Psoas muscle (tissue), 8 donors: ENCODE measurements around the gene MARCKSL1. TPM values are rescaled to one million over a fixed set of nuclear protein-coding genes. Genes with fewer than 3 reads are reported as not detected.

Source experiments
- ATAC-seq, 4 donors: fragments of 200-7000 bp; cut with Tn5 transposase; one replicate each; pipeline ENCODE4 v1.9.1; 2020; ENCODE audit warnings: moderate library complexity in 3 of 4, mild to moderate bottlenecking in 2 of 4
- DNase-seq, 2 donors: peaks; one replicate each; pipeline ENCODE4 v3.0.0-alpha.2; 2020
- H3K27ac ChIP-seq: fragments of 200-600 bp; one replicate; pipeline ENCODE4 v1.8.0; 2022
- H3K27me3 ChIP-seq, 3 donors: fragments of 200-600 bp in 1 of 3; one replicate each; pipeline versions ENCODE4 v1.6.1 to v1.8.0; 2013 to 2022; ENCODE audit warnings: low read length in 2 of 3, mild to moderate bottlenecking in 2 of 3, moderate library complexity in 1 of 3; ENCODE audit not compliant: insufficient read depth in 3 of 3
- H3K36me3 ChIP-seq, 2 donors: fragments of 200-600 bp in 1 of 2; one replicate each; pipeline versions ENCODE4 v1.6.1 to v1.8.0; 2013 to 2022; ENCODE audit warnings: low read depth in 1 of 2, mild to moderate bottlenecking in 1 of 2, moderate library complexity in 1 of 2; ENCODE audit not compliant: insufficient read depth in 1 of 2
- H3K4me1 ChIP-seq: fragments of 200-600 bp; one replicate; pipeline ENCODE4 v1.8.0; 2022
- H3K4me3 ChIP-seq: fragments of 200-600 bp; one replicate; pipeline ENCODE4 v1.8.0; 2022; ENCODE audit warnings: mild to moderate bottlenecking
- H3K9me3 ChIP-seq: fragments of 200-600 bp; one replicate; pipeline ENCODE4 v1.8.0; 2022
- WGBS, 3 donors: extraction: QIAGEN DNeasy Blood & Tissue Kit; methylation state at CpG; one replicate each; pipeline versions ENCODE4 v1.1.6 to v1.1.7; 2013; 5-methylcytosine and 5-hydroxymethylcytosine counted together
- intact Hi-C, 2 donors: fragments of 100-400 bp; cut with DNase I; formaldehyde crosslinking; loops; one replicate each; pipeline versions ENCODE4 v1.11.0 to v1.14.2; 2022
- polyA plus RNA-seq, 3 donors: library from polyadenylated mRNA; stranded (reverse); fragments of 200-250 nt; gene quantifications; one replicate each; pipeline ENCODE4 v1.2.3, GENCODE V29; 2013
- total RNA-seq, 4 donors: library from RNA; stranded (reverse); fragmentation: NEBNext Ultra II Directional in 2 of 4; extraction: Animal tissue kit (Norgen Biotek cat#: 25700) in 2 of 4; gene quantifications; one replicate each; pipeline versions ENCODE4 v1.2.1 to v1.2.4, GENCODE V29; 2021 to 2023
- TF ChIP-seq, protein P1 (sequence below): fragments of 200-600 bp; IDR thresholded peaks from one replicate; pipeline ENCODE4 v1.8.0; 2022; ENCODE audit warnings: antibody characterized with exemption
- donor health status: healthy with polysubstance abuse.
- donor health status: DM: no; HTN: no; CAD: no; lungs with moderate emphysema.
- donor health status: Bipolar disorder and iron deficiency.
- donor health status: healthy.
- donor health status: DM: yes; HTN: yes; CAD: no.
- donor health status: DM: no; HTN: no; CAD: no.
- donor health status: DM: no; HTN: no; CAD: no.
- donor health status: DM: yes; HTN: yes; CAD: no.

The MARCKSL1 gene
- total and polyA plus RNA-seq, 7 donors, result 5.6 to 12.9 (median 9.4) TPM

DNA sequence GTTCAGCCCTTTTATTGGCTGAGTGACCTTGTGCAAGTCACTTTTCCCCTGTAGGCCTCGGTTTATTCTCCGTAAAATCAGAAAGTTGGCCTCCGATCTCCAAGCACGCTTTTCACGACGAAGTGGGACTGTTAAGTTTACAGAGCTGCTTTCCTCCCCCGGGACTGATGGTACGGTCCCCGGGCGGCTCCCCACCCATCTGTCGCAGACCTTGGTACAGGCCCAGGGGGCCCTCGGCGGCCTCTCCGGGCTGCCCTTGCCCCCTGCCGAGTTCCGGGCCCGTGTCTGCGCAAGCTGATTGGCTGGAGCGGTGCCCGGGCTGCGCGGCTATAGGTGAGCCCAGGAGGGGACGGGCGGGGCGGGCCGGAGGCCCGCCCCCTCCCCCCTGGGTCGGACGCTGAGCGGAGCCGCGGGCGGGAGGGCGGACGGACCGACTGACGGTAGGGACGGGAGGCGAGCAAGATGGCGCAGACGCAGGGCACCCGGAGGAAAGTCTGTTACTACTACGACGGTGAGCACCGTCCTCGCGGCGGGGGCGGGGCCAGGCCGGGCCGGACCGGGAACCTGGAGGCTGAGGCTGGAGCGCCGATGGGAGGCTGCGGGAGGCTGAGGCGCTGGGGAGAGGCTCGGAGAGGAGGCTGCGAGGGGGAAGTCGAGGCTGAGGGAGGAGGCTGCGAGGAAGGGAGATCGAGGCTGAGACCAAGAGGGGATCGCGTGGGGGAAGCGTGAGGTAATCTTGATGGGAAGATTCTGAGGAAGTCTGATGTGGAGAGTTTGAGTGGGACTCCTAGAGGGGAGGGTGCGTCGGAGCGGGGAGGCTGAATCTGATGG is 44.1 kb downstream of the MARCKSL1 start, which contains the start of gene HDAC1:
TSS of gene HDAC1 (plus strand) at position 376 of the 831 bp plus-strand sequence. CDS start at position 463, 87 bp downstream.
- H3K27me3 ChIP-seq, result no peaks in the 10 kb centered on the region
- TF ChIP-seq, protein P1, sequence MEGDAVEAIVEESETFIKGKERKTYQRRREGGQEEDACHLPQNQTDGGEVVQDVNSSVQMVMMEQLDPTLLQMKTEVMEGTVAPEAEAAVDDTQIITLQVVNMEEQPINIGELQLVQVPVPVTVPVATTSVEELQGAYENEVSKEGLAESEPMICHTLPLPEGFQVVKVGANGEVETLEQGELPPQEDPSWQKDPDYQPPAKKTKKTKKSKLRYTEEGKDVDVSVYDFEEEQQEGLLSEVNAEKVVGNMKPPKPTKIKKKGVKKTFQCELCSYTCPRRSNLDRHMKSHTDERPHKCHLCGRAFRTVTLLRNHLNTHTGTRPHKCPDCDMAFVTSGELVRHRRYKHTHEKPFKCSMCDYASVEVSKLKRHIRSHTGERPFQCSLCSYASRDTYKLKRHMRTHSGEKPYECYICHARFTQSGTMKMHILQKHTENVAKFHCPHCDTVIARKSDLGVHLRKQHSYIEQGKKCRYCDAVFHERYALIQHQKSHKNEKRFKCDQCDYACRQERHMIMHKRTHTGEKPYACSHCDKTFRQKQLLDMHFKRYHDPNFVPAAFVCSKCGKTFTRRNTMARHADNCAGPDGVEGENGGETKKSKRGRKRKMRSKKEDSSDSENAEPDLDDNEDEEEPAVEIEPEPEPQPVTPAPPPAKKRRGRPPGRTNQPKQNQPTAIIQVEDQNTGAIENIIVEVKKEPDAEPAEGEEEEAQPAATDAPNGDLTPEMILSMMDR, result no peak
- DNase-seq (peak; percentile 95 to 98), ATAC-seq (peak; percentile 98 to 100 (median 99))
- WGBS, 3 donors, result 0 to 1% (median 1%) methylated on average over 60 to 67 of the region's 67 CpGs
- intact Hi-C loops, result no loop called here
- peak within 1 kb of the TSS; percentile 78 for H3K27ac ChIP-seq
- H3K36me3 ChIP-seq, result no peaks in the 10 kb centered on the region
- no peaks in the 10 kb centered on the region for H3K9me3 ChIP-seq
- H3K4me1 ChIP-seq, result no peaks in the 10 kb centered on the region
- H3K4me3 ChIP-seq, result peak within 1 kb of the TSS; percentile 78

DNA sequence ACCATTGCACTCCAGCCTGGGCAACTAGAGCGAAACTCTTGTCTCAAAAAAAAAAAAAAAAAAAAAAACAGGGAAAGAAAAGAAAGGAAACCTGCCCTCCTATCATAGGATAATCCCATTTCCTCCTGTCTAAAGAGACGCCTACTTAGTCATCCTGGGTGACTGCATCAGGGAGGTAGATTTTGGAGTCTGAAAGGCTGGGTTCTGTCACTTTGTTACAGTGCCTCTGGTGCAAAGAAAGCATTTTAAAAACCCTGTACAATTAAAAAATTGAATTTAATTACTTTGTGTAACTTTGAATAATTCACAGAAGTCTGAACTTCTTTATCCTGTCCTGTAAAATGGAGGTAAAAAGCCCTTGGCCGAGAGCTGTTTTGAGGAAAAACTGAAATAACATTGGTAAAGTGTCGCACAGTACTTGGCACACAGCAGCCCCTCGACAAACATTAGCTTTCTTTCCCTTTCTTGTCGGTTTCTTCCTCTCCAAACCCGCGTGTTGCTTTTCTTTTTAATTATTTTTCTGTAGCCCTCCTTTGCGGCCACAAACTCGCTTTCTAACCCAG is 44.8 kb downstream of the MARCKSL1 start:
- intact Hi-C loops, result no loop called here
- Histone ChIP-seq H3K36me3 (no peaks in the 10 kb centered on the region), H3K9me3 (no peaks in the 10 kb centered on the region), H3K4me1 (no peaks in the 10 kb centered on the region), H3K4me3 (peak overlapping the region; percentile 78), H3K27ac (peak overlapping the region; percentile 78), H3K27me3 (no peaks in the 10 kb centered on the region)
- ATAC-seq, result no peak
- no peak for DNase-seq
- WGBS, 3 donors, result 70 to 74% (median 72%) methylated on average over 10 of the region's 10 CpGs
- TF ChIP-seq, protein P1, result no peak

DNA sequence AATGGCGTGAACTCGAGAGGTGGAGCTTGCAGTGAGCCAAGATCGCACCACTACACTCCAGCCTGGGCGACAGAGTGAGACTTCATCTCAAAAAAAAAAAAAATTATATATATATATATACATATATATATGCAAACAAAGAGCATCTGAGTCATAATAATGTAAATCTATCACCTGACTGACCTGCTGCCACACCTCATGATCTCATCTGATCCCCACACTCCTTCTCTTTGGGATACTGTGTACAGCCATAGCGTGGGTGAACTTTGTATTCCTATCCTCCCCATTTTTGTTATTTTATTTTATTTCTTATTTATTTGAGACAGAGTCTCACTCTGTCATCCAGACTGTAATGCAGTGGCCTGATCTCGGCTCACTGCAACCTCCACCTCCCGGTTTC is 46.8 kb downstream of the MARCKSL1 start:
- intact Hi-C loops, result no loop called here
- Histone ChIP-seq H3K27me3 (no peaks in the 10 kb centered on the region), H3K36me3 (no peaks in the 10 kb centered on the region), H3K4me3 (no peak overlapping the region), H3K27ac (no peak overlapping the region), H3K4me1 (no peaks in the 10 kb centered on the region), H3K9me3 (no peaks in the 10 kb centered on the region)
- TF ChIP-seq, protein P1, result no peak
- DNase-seq (no peak), ATAC-seq (no peak)
- 92 to 100% (median 97%) methylated on average over 7 of the region's 7 CpGs for WGBS, 3 donors

DNA sequence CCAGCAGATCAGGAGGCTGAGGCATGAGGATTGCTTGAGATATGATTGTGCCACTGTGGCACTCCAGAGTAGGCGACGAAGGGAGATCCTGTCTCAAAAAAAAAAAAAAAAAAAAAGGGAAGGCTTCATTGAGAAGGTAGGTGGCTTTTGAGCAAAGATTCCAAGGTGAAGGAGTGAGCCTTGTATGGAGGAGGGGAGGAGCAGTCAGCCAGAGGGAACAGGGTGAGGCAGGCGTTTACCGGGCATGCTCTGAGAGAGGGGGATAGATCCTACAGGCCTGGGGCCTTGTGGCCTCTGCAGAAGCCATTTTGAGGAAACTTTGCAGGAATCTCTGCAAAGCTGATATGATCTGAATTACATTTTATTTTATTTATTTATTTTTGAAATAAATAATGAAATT is 49.3 kb downstream of the MARCKSL1 start:
- H3K4me3 ChIP-seq, result no peak overlapping the region
- WGBS, 3 donors, result 93 to 98% (median 97%) methylated on average over 4 of the region's 4 CpGs
- ATAC-seq (no peak), DNase-seq (no peak)
- H3K9me3 ChIP-seq, result no peaks in the 10 kb centered on the region
- H3K36me3 ChIP-seq, result no peaks in the 10 kb centered on the region
- intact Hi-C loops, result no loop called here
- H3K4me1 ChIP-seq, result no peaks in the 10 kb centered on the region
- TF ChIP-seq, protein P1, result no peak
- no peaks in the 10 kb centered on the region for H3K27me3 ChIP-seq
- no peak overlapping the region for H3K27ac ChIP-seq
